ENCODE data around the gene SH3TC1.

The SH3TC1 gene

DNA sequence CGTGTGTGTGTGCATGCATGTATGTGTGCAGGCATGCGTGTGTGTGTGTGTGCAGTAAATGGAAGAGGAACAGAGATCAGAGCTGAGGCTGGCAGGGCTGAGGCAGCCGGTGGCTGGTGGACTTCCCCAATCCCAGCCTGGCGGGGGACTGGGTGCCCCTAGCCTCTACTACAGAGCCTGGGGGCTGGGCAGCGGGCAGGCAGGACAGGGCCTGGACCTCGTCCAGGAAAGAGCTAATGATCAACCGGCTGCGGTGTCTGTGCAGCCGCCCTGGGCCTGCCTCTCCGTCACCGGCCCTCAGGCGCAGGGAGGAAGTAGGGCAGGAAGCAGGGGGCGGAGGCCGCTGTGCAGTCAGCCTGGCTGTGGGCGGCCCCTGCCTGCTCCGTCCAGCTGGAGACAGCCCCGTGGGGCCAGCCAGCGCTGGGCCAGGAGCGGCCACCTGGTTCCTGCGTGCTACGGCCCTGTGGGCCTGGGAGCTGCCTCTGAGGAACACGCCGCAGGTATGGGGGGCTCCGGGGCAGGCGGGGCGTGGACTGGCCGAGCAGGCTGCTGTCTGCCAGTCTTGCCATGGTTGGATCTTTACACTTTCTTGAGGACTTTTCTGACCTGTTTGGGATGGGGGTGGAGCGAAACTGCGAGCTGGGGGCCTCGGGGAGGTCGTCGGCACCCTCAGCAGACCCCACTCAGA is at the start of gene SH3TC1:
TSS of gene SH3TC1 (plus strand) at position 385 of the 688 bp plus-strand sequence. CDS start 5,905 bp downstream, outside the sequence.
- no peak for DNase-seq

- DNase-seq: no peak
Observed at GRCh38 chr4:8149664-8150063, 49.4 kb upstream of the SH3TC1 start.

DNA sequence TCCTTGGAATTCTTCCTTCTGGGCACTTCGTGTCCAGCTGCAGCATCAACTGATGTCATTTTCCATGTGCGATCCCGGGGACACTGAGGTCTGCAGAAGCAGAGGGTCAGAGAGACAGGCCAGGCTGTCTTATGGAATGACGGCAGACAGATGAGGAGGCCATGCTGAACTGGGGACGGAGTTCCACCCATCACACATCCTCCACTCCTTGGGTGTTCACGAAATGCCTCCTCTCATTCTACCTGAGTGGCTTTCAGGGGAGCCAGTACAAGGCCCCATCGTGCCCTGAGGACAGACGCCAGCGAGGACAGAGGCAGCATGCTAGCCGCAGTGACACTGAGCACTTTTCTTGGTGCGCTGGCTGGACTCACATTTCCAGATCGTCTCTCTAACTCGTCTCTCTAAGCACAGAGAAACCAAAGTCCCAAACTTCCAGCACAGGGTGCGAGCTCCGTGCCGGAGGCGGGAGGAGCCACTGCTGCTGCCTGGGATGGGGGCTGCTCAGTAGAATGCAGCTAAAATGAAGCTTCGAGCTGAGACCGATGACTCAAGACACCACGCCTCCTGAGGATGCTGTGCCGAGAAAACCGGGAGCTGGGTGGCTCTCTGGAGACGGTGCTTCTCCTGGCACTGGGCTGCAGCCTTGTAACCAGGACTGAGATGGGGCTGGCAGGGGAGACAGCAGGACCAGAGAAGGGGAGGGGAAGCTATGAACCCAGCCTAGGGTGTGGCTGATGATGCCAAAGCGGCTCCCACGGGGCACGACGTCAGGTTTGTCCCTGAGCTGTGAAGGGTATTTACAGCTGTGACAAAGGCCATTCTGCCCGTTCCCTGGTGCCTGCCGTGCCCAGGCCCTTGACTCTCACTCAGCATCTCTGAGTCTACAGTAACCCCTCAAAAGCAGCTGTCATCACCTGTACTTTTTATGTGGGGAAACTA is 48.7 kb upstream of the SH3TC1 start:
- DNase-seq: no peak

DNA sequence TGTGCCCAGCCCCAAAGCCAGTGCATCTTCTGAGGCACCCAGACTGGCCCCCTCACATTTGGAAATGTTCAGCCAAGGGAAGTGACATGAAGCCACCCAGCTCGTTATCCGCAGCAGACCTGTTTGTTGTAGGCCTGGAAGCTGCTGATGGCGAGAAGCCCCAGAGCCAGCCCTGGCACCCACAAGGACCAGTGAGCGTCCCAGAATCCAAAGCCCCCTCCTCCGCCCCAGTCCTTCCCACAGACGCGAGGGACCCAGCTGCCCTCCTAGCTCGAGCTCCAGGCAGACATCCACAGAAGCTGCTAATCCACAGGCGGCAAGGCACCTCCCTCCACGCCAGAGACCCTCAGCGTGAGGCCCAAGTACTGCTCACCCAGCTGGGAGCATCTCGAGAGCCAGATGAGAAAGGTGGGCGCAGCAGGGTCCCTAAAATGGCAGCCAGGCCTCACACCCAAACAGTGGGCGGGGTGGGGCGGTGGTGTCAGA is 47.9 kb upstream of the SH3TC1 start:
- DNase-seq: no peak

DNA sequence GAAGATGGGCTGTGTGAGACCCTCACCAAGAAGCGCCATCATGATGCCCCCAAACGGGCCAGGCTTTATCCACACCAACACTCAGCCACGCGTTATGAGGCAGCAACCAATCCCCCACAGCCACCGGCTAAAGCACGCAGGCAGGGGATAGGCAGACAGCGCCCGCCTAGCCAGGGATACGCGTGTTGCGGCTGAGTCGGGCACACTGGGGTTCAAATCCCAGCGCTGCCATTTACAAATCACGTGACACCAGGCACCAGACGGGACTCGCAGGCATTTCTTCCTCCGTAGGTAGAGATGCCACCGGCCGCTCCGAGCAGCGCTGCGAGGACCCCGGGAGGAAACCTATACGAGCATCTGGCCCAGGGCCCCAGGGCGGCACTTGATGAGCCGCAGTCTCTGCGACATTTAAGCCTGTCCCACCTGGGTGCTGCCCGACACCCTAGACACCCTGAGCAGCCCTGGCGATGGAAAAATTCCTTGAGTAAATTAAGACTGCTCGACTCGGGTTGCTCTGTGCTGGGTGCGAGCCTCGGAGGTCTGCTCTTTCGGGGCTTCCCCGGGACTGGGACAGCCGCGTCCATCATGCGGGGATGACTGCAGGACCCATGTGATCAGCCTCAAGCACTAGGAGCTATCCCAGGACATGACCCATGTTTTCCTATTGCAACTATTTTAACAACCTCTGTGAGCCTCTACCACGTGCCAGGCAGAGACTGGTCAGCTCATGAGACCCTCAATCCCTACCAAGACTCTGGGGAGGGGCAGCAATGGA is 46.8 kb upstream of the SH3TC1 start:
- no peak for DNase-seq

DNA sequence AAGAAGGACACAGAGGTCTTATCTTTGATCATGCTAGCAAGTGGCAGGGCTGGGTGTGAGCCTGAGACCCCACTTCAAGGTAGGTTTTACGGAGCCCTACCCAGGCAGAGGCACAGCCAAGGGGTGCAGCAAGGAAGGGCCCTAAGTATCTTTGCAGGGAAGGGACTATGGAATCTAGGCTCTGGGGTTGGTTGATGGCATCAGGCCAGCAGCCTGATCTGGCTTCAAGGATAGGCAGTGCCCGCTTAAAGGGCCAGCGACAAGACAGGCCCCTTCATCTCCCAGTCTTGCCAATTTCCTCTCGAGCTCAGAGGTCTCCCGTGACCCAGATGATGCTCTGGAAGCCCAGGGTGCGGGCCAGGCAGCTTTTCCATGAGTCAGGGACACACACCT is 46.2 kb upstream of the SH3TC1 start:
- DNase-seq: no peak

DNA sequence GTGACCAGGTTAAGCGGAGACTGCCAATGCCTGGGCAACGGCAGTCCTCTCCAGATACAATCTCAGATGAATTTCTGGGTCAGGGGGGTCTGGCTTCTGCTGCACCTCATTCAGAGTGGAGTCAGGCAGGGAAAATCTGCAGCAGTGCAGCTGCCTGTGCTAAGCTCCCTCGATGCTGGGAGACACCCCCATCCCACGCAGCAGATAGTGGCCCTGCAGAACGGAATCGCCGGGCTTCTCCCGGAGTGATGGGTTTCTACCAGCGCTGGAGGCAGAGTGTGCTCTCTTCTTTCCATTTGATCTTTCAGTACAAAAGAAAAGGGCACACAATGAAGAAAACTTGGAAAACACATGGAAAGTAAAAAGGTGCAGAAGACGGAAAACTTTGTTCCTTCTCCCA is 45.6 kb upstream of the SH3TC1 start:
- no peak for DNase-seq

GRCh38 chr4:8155048-8155447 is 44.0 kb upstream of the SH3TC1 start:
- DNase-seq: no peak

DNA sequence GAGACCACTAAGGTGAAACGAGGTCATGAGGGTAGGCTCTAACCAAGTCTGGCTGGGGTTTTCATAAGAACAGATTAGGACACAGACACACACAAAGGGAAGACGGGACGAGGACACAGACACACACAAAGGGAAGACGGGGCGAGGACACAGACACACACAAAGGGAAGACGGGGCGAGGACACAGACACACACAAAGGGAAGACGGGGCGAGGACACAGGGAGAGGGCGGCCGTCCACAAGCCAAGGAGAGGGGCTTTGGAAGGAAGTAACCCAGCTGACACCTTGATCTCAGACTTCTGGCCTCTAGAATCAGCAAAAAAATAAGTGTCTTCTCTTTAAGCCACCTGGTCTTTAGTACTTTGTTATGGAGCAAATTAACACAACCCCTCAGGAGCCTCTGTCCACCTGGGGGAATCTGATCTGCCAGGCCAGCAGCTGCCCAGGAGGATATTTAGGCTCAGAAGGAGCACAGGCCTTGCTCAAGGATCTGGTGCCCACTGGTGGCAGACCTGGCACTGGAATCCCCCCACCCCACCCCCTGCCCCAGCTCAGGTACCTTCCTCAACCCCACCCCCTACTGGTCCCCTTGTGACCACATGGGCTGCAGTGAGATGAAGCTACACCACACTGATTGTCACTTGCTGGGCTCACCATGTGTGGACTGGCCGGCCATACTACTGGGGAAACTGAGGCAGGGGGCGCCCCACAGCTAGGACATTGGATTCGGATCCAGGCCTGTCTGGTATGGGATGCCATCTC is 43.2 kb upstream of the SH3TC1 start:
- DNase-seq: no peak

DNA sequence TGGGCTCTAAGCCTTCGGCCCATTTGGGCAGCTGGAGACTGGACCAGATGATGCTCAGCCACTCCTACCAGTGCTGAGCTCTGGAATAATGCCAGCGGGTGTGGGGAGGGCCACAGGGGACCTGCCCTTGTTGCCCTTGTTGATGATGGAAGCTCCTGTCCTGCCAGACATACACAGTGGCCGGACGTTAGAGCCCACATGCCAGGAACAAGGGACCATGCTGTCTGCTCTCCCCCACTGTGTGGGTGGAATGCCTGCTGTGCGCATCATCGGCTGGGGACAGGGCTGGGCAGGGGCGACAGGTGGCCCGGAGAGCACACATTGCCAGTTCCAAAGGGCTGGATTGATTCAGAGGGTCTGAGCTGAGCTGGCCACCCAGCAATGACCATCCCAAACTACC is 42.5 kb upstream of the SH3TC1 start:
- no peak for DNase-seq

DNA sequence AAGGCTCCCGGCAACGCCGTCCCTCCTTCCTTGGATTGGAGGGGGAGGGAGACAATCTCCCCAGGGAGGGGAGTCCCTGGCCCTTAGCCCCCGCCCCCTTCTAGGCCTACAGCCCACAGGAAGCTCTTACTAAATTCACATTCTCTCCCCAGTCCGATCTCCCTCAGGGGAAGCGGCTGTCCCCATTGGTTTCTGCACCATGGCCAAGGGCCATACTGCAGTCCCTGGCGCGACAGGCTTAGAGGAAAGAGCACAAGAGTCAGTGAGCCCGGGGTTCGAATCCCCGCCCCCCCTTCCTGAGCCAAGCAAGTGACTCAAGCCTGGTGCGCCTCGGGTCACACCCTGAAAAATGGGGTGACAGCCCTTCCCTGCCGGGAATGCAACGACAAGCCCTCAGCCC is 41.6 kb upstream of the SH3TC1 start:
- no peak for DNase-seq

DNA sequence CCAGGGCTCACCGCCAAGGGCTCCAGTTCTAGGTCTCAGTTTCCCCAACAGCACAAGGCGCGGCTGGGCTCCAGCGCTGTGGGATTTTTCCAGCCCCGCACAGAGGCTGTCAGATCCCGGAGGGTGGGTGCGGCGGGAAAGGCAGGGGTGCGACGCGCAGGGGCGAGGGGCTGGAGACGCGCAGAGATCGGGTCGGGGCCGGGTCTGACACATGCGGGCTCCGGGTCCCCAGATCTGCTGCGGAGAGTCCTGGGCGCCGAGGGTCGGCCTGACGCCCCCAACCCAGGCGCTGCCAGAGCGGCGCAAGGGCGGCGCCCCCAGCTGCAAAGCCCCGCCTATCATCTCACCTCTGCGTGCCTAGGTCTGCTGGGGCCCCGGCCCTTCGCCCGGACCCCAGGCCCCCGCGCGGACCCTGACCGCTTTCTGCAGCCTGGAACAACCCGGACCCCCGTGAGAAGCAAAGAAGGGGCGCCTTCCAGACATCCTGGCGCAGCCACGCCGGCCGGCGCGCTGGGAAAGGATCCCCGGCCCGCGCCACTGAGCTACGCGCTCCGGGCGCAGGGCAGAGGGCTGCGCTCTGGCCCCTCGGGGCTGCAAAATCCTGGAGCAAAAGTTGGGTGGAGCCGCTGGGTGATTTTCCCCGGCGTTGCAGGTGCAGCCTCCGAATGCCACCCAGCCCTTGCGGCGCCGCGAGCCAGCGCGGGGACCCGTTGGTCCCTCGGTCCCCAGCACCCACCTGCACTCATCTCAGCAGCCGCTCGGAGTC is 41.0 kb upstream of the SH3TC1 start:
- DNase-seq: no peak

DNA sequence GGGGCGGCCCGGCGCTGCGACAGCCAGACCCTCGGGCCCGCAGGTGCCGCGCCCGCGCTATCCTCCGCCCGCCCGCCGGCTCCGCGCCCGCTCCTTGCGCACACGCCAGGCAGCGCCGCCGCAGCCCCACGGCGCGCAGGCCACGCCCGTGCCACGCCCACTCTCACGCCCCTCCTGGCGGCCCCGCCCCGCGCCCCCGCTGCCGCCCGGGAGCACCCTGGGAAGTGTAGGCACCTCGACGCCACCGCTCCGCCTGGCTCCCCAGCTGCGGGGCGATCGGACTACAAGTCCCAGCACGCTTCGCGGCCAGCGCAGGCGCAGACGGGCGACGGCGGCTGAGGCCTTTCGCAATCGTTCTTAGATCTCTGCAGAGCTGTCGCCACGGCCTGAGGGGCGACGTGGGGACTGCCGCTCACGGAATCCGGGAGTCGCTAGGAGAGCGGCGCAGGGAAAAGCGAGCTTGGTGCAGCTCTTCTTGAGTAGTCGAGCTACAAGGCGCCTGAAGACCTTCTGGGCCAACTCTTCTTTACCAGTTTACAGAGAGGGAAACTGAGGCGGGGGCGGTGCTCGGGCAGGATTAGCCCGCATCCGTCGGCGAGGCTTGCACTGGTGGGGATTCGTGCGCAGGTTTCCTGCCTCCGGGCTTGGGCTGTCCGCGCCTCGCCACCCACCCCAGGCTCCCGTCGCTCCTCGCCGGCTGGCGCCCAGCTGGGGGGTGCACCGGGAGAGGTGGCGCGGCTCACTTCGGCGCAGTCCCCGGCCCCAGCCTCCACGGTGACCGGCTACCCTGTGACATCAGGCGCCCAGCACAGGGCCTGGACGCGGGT is 40.2 kb upstream of the SH3TC1 start, which contains the start of gene ABLIM2:
TSS of gene ABLIM2 (minus strand) at position 104 of the 827 bp plus-strand sequence. CDS start 124 bp downstream, outside the sequence.
- DNase-seq: peak; percentile 96 to 99

DNA sequence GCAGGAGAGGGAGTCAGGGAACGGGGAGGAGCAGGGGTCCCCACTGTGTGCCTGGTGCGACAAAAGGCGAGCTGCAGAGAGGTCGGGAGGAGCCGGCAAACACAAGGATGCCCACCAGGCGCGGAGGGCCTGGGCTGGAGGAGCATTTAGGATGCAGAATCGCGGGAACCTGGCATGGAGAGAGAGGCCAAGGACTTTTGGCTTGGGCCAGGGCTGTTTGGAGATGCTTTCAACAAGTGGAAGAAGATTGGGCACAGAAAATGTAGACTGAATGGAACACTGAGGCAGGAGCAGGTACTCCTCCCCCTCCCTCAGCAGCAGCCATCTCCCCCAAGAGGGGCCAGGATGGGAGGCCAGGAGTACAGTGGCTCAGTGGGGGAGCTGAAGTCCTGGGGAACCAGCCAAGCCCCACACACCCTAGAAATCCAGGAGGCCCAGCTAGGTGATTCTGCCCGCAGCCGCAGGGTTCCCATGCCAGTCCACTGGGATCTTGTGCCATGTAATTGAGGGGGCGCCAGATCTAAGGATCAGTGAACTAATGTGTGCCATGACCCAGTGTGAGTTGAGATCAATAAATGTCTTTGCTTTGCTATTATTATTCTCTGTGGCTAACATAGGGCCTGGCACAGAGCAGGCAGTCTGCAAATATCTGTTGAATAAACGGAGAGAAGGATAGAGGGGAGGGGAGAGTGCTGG is 39.4 kb upstream of the SH3TC1 start:
- no peak for DNase-seq

DNA sequence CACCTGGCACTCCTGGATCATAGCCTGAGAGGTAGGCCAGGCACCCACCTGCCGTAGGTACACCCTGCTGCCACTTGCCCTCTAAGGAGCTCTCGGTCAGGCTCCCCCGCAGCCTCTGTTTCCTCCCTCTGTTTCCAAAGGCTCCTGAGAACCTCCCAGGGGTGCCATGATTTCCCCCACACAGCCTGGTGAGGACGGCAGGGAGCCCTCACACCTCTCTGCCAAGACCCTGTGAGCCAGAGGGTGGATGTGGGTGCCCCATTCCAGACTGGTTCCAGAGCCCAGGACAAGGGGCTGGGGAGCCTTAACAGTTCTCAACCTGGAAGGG is 38.9 kb upstream of the SH3TC1 start:
- no peak for DNase-seq

GRCh38 chr4:8160572-8160971 is 38.5 kb upstream of the SH3TC1 start:
- DNase-seq: no peak

GRCh38 chr4:8162625-8163024 is 36.5 kb upstream of the SH3TC1 start:
- peak; percentile 27 to 80 for DNase-seq

DNA sequence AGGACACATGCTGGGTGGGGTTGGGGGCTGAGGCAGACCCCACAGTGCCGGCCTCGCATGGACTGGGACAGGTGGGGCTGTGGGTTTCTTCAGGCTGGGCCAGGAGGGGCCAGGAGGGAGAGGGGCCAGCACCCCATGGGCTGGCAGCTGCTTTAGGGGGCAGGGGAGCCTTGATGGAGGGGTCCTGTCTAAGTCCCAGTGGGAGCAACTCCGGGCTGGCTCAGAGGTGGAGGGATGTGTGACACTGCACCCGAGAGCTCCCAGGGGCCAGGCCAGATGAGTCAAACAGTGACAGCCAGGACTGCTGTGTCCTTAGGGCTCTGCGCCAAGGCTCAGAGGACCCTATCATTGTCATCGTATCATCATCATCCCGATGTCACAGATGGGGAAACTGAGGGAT is 36.1 kb upstream of the SH3TC1 start:
- no peak for DNase-seq

GRCh38 chr4:8163436-8164193 is 35.5 kb upstream of the SH3TC1 start:
- no peak for DNase-seq

All from NCI-H187 (cell line).